Keratinocyte (primary cell): ENCODE data around the gene TENT5A.

Experiments
- EZH2 ChIP-seq: IDR thresholded peaks from one replicate; pipeline ENCODE4 v1.6.1; 2012; ENCODE audit warnings: inconsistent platforms, mild to moderate bottlenecking, low read length, moderate library complexity
- TF ChIP-seq, protein P1 (sequence below), 3 experiments: IDR thresholded peaks in 1 of 3; conservative IDR thresholded peaks in 1 of 3; optimal IDR thresholded peaks in 1 of 3; 2 replicates in 2 of 3; 3 replicates in 1 of 3; pipeline versions ENCODE3 to v1.5.1; 2011; ENCODE audit warnings: low read length in 3 of 3, mild to moderate bottlenecking in 3 of 3, moderate library complexity in 2 of 3, control low read depth in 1 of 3, inconsistent platforms in 1 of 3; ENCODE audit not compliant: insufficient read depth in 2 of 3; ENCODE audit errors: extremely low read depth in 1 of 3

DNA sequence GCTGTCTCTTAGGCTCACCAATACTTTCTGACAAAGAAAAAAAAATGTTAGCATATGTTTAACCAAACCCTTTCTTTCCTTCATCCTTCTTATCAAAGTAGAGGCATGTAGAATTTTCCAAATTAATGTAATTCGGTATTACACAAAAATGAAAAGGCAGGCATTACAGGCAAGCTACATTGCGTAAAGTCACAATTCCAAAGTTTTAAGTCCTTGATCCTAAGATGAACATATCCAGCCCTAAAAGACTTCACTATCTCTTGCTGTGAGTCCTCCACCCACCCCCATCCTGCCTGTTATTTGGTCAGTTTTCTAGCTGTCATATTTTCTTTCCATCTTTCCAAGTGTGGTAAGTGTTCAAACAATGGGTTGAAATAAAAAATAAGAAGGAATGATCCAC lies 12.1 kb upstream of the TENT5A start:
- TF ChIP-seq, protein P1, sequence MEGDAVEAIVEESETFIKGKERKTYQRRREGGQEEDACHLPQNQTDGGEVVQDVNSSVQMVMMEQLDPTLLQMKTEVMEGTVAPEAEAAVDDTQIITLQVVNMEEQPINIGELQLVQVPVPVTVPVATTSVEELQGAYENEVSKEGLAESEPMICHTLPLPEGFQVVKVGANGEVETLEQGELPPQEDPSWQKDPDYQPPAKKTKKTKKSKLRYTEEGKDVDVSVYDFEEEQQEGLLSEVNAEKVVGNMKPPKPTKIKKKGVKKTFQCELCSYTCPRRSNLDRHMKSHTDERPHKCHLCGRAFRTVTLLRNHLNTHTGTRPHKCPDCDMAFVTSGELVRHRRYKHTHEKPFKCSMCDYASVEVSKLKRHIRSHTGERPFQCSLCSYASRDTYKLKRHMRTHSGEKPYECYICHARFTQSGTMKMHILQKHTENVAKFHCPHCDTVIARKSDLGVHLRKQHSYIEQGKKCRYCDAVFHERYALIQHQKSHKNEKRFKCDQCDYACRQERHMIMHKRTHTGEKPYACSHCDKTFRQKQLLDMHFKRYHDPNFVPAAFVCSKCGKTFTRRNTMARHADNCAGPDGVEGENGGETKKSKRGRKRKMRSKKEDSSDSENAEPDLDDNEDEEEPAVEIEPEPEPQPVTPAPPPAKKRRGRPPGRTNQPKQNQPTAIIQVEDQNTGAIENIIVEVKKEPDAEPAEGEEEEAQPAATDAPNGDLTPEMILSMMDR (optimal IDR thresholded peaks at IDR 0.05 in 1 of 3, IDR thresholded peaks at IDR 0.05 in 1 of 3, conservative IDR thresholded peaks at IDR 0.05 in 1 of 3; ENCODE audit: extremely low read depth in 1 of 3, insufficient read depth in 2 of 3, low read length in 3 of 3), result no peak
- no peak for TF ChIP-seq EZH2
